K562 (cell line): ENCODE results near the gene WDR81. TPM values are rescaled to one million over a fixed set of nuclear protein-coding genes. Genes with fewer than 3 reads are reported as not detected.

Experiments
- ETV1 ChIP-seq: fragments of 450-650 bp; conservative IDR thresholded peaks from 2 replicates; pipeline ENCODE4 v1.6.1; 2016; ENCODE audit warnings: missing genetic modification characterization, control low read depth, low read depth, missing compliant biosample characterization
- FOXP1 ChIP-seq: sonication (generic); formaldehyde crosslinking; IDR thresholded peaks from 2 replicates; pipeline ENCODE4 v1.8.0; 2022; ENCODE audit warnings: mild to moderate bottlenecking, missing genetic modification reagents
- RBM34 ChIP-seq: fragments of 200-400 bp; formaldehyde crosslinking; IDR thresholded peaks from 2 replicates; pipeline ENCODE4 v1.6.1; 2018; ENCODE audit warnings: low read length, borderline replicate concordance; ENCODE audit not compliant: insufficient read depth
- RFX5 ChIP-seq: IDR thresholded peaks from 2 replicates; pipeline ENCODE4 v1.6.1; 2011; ENCODE audit warnings: low read depth, mild to moderate bottlenecking, improper control_type of control experiment, low read length
- TBL1XR1 ChIP-seq, 2 experiments: IDR thresholded peaks; 2 replicates each; pipeline ENCODE4 v1.6.1; 2012; ENCODE audit warnings: improper control_type of control experiment in 2 of 2, low read length in 2 of 2, mild to moderate bottlenecking in 1 of 2
- TBP ChIP-seq: optimal IDR thresholded peaks from 2 replicates; pipeline ENCODE3; 2011; ENCODE audit warnings: low read depth, low read length, improper control_type of control experiment
- ZFP1 ChIP-seq: fragments of 450-650 bp; formaldehyde crosslinking; IDR thresholded peaks from 2 replicates; pipeline ENCODE4 v1.4.0; 2020; ENCODE audit warnings: mild to moderate bottlenecking, mixed read lengths
- ZNF197 ChIP-seq: fragments of 200-800 bp; sonication (Bioruptor generic); IDR thresholded peaks from 2 replicates; pipeline ENCODE4 v1.6.1; 2016; ENCODE audit warnings: low read depth, missing genetic modification characterization, missing compliant biosample characterization
- polyA plus RNA-seq, 8 experiments: library from polyadenylated mRNA; depleted of rRNA in 4 of 8; stranded (reverse) in 5 of 8; unstranded in 3 of 8; fragments of >200 nt; fragmentation: Nextera tagmentation in 2 of 8; fragmentation: Illumina TruSeq in 1 of 8; extraction: Ambion mirVana in 2 of 8; extraction: Trizol in 1 of 8; gene quantifications; 2 replicates each; pipeline versions ENCODE4 v1.2.1 to v1.2.3, GENCODE V29; 2011 to 2014; ENCODE audit warnings: inconsistent platforms in 1 of 8, missing spikeins in 1 of 8
- total RNA-seq, 7 experiments: library from RNA; depleted of rRNA in 6 of 7; stranded (reverse); fragments of >200 nt in 6 of 7; fragmentation: Illumina TruSeq in 2 of 7; extraction: Trizol in 2 of 7; gene quantifications; 2 replicates each; pipeline versions ENCODE4 v1.2.1 to v1.2.3, GENCODE V29; 2011 to 2021; ENCODE audit warnings: low replicate concordance in 1 of 7
- TF ChIP-seq, protein P1 (sequence below): sonication (generic); formaldehyde crosslinking; IDR thresholded peaks from 2 replicates; pipeline ENCODE4 v1.8.0; 2022; ENCODE audit warnings: mild to moderate bottlenecking, missing genetic modification reagents
- TF ChIP-seq, protein P2 (sequence below): fragments of 450-650 bp; conservative IDR thresholded peaks from 2 replicates; pipeline ENCODE4 v1.6.1; 2016; ENCODE audit warnings: missing genetic modification characterization, low read depth, mild to moderate bottlenecking, control low read depth, missing compliant biosample characterization
- TF ChIP-seq, protein P3 (sequence below): sonication (generic); formaldehyde crosslinking; IDR thresholded peaks from 2 replicates; pipeline ENCODE4 v1.8.1; 2023; ENCODE audit warnings: mild to moderate bottlenecking, missing genetic modification reagents
- TF ChIP-seq, protein P4 (sequence below): sonication (generic); formaldehyde crosslinking; IDR thresholded peaks from 2 replicates; pipeline ENCODE4 v1.8.1; 2023; ENCODE audit warnings: mild to moderate bottlenecking, missing genetic modification reagents
- TF ChIP-seq, protein P5 (sequence below): fragments of 200-800 bp; sonication (Bioruptor generic); IDR thresholded peaks from 2 replicates; pipeline ENCODE4 v1.6.1; 2017; ENCODE audit warnings: missing genetic modification characterization, missing compliant biosample characterization
- TF ChIP-seq, protein P6 (sequence below): IDR thresholded peaks from 3 replicates; pipeline ENCODE4 v1.6.1; 2011; ENCODE audit warnings: borderline replicate concordance, mild to moderate bottlenecking; ENCODE audit not compliant: insufficient read length, insufficient read depth
- TF ChIP-seq, protein P7 (sequence below): fragments of 450-650 bp; IDR thresholded peaks from 2 replicates; pipeline ENCODE4 v1.6.1; 2017; ENCODE audit warnings: mild to moderate bottlenecking, moderate library complexity

The WDR81 gene
- total and polyA plus RNA-seq, 9 of the 15 experiments (the other 6 are each of a cell fraction or from before 2014, with no cell fraction given), result 0.01 to 17.1 (median 3.3) TPM

DNA sequence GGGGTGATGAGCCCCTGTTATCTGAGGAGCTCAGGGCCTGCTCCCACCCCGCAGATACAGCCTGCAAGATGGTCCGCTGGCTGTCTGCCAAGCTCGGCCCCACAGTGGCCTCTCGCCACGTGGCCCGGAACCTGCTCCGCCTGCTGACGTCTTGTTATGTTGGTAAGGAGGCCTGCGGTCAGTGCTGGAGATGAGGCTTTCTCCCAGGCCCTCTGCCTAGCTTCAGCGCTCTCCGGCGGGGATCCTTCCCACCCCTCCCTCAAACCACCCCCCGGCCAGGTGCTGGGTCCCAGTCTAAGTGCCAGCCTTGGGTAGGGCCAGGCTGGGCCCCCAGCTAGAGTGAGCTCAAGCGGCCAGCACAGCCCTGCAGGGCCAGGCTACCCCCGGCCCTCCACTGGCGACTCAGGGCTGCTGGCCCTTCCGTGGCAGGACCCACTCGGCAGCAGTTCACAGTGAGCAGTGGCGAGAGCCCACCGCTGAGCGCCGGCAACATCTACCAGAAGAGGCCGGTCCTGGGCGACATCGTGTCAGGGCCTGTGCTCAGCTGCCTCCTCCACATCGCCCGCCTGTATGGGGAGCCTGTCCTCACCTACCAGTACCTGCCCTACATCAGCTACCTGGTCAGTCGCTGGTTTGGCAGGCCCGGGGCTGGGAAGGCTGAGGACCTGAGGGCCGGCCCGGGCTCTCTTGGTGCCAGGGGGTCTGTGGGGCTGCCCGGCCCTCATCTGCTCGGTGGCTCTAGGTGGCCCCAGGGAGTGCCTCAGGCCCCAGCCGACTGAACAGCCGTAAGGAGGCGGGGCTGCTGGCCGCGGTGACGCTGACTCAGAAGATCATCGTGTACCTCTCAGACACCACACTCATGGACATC is 6.1 kb downstream of the WDR81 start (continued):
- no peak for TF ChIP-seq RFX5
- TF ChIP-seq, protein P1, sequence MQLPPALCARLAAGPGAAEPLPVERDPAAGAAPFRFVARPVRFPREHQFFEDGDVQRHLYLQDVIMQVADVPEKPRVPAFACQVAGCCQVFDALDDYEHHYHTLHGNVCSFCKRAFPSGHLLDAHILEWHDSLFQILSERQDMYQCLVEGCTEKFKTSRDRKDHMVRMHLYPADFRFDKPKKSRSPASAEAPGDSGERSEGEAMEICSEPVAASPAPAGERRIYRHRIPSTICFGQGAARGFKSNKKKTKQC, result peak; percentile 86; the same call in 1 of the 2 replicates
- TF ChIP-seq ETV1 (tag), result peak; percentile 81
- TF ChIP-seq RBM34, result no peak
- TF ChIP-seq, protein P2, sequence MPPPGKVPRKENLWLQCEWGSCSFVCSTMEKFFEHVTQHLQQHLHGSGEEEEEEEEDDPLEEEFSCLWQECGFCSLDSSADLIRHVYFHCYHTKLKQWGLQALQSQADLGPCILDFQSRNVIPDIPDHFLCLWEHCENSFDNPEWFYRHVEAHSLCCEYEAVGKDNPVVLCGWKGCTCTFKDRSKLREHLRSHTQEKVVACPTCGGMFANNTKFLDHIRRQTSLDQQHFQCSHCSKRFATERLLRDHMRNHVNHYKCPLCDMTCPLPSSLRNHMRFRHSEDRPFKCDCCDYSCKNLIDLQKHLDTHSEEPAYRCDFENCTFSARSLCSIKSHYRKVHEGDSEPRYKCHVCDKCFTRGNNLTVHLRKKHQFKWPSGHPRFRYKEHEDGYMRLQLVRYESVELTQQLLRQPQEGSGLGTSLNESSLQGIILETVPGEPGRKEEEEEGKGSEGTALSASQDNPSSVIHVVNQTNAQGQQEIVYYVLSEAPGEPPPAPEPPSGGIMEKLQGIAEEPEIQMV (tag), result no peak
- TF ChIP-seq ZNF197 (CRISPR knock-in tag), result 0 out of 2 replicates have a peak, but pooled peaks have one; percentile 30
- peak; percentile 9 for TF ChIP-seq TBP
- TF ChIP-seq, protein P3, sequence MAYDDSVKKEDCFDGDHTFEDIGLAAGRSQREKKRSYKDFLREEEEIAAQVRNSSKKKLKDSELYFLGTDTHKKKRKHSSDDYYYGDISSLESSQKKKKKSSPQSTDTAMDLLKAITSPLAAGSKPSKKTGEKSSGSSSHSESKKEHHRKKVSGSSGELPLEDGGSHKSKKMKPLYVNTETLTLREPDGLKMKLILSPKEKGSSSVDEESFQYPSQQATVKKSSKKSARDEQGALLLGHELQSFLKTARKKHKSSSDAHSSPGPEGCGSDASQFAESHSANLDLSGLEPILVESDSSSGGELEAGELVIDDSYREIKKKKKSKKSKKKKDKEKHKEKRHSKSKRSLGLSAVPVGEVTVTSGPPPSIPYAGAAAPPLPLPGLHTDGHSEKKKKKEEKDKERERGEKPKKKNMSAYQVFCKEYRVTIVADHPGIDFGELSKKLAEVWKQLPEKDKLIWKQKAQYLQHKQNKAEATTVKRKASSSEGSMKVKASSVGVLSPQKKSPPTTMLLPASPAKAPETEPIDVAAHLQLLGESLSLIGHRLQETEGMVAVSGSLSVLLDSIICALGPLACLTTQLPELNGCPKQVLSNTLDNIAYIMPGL (CRISPR knock-in tag), result peak; percentile 72; the same call in 1 of the 2 replicates
- peak; percentile 84; the same call in 1 of the 2 replicates for TF ChIP-seq FOXP1
- TF ChIP-seq, protein P4, sequence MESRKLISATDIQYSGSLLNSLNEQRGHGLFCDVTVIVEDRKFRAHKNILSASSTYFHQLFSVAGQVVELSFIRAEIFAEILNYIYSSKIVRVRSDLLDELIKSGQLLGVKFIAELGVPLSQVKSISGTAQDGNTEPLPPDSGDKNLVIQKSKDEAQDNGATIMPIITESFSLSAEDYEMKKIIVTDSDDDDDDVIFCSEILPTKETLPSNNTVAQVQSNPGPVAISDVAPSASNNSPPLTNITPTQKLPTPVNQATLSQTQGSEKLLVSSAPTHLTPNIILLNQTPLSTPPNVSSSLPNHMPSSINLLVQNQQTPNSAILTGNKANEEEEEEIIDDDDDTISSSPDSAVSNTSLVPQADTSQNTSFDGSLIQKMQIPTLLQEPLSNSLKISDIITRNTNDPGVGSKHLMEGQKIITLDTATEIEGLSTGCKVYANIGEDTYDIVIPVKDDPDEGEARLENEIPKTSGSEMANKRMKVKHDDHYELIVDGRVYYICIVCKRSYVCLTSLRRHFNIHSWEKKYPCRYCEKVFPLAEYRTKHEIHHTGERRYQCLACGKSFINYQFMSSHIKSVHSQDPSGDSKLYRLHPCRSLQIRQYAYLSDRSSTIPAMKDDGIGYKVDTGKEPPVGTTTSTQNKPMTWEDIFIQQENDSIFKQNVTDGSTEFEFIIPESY (CRISPR knock-in tag), result peak; percentile 13; the same call in 1 of the 2 replicates
- TF ChIP-seq TBL1XR1 (IDR thresholded peaks at IDR 0.05; ENCODE audit: low read length in 2 of 2), result peak in 1 of 2 experiments; percentile 58; a peak in 1 of 4 replicates
- TF ChIP-seq, protein P5, sequence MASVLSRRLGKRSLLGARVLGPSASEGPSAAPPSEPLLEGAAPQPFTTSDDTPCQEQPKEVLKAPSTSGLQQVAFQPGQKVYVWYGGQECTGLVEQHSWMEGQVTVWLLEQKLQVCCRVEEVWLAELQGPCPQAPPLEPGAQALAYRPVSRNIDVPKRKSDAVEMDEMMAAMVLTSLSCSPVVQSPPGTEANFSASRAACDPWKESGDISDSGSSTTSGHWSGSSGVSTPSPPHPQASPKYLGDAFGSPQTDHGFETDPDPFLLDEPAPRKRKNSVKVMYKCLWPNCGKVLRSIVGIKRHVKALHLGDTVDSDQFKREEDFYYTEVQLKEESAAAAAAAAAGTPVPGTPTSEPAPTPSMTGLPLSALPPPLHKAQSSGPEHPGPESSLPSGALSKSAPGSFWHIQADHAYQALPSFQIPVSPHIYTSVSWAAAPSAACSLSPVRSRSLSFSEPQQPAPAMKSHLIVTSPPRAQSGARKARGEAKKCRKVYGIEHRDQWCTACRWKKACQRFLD (CRISPR knock-in tag), result peak; percentile 87
- TF ChIP-seq, protein P6, sequence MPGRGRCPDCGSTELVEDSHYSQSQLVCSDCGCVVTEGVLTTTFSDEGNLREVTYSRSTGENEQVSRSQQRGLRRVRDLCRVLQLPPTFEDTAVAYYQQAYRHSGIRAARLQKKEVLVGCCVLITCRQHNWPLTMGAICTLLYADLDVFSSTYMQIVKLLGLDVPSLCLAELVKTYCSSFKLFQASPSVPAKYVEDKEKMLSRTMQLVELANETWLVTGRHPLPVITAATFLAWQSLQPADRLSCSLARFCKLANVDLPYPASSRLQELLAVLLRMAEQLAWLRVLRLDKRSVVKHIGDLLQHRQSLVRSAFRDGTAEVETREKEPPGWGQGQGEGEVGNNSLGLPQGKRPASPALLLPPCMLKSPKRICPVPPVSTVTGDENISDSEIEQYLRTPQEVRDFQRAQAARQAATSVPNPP, result no peak
- TF ChIP-seq, protein P7, sequence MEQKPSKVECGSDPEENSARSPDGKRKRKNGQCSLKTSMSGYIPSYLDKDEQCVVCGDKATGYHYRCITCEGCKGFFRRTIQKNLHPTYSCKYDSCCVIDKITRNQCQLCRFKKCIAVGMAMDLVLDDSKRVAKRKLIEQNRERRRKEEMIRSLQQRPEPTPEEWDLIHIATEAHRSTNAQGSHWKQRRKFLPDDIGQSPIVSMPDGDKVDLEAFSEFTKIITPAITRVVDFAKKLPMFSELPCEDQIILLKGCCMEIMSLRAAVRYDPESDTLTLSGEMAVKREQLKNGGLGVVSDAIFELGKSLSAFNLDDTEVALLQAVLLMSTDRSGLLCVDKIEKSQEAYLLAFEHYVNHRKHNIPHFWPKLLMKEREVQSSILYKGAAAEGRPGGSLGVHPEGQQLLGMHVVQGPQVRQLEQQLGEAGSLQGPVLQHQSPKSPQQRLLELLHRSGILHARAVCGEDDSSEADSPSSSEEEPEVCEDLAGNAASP, result no peak
- TF ChIP-seq ZFP1 (CRISPR knock-in tag), result no peak
